Fibroblast of lung (primary cell): ENCODE results near the gene ABHD15. TPM values are rescaled to one million over a fixed set of nuclear protein-coding genes. Genes with fewer than 3 reads are reported as not detected.

ENCODE experiments used
- DNase-seq, 2 donors: peaks; one replicate each; pipeline versions ENCODE4 v3.0.0 to v3.0.0-alpha.2; 2010; ENCODE audit warnings: low read depth in 2 of 2
- H2AFZ ChIP-seq: 2 replicates; pipeline ENCODE4 v1.5.1; 2012; ENCODE audit warnings: low read length, control low read depth, inconsistent platforms
- H3K27ac ChIP-seq: 2 replicates; pipeline ENCODE4 v1.5.1; 2011; ENCODE audit warnings: low read length, control low read depth; ENCODE audit not compliant: insufficient read depth
- H3K27me3 ChIP-seq: 2 replicates; pipeline ENCODE4 v1.5.1; 2011; ENCODE audit warnings: mild to moderate bottlenecking, low read length; ENCODE audit not compliant: control insufficient read depth, insufficient read depth
- H3K36me3 ChIP-seq: 2 replicates; pipeline ENCODE4 v1.5.1; 2011; ENCODE audit warnings: low read length; ENCODE audit not compliant: control insufficient read depth, insufficient read depth
- H3K4me1 ChIP-seq: 2 replicates; pipeline ENCODE4 v1.5.1; 2011; ENCODE audit warnings: low read length; ENCODE audit not compliant: control insufficient read depth, insufficient read depth; ENCODE audit errors: extremely low read depth
- H3K4me2 ChIP-seq: 2 replicates; pipeline ENCODE4 v1.5.1; 2011; ENCODE audit warnings: low read length, control low read depth; ENCODE audit not compliant: insufficient read depth; ENCODE audit errors: extremely low read depth
- H3K4me3 ChIP-seq, 4 experiments: fragments of 200-600 bp in 1 of 4; sonication (generic) in 1 of 4; replicated peaks in 1 of 4; 2 replicates each; pipeline ENCODE4 v1.5.1; 2011 to 2016; ENCODE audit warnings: low read length in 4 of 4, low read depth in 3 of 4, mild to moderate bottlenecking in 3 of 4, control low read depth in 2 of 4, inconsistent platforms in 1 of 4, mixed read lengths in 1 of 4; ENCODE audit not compliant: insufficient read depth in 1 of 4; ENCODE audit errors: control extremely low read depth in 1 of 4
- H3K79me2 ChIP-seq: 2 replicates; pipeline ENCODE4 v1.5.1; 2012; ENCODE audit warnings: mild to moderate bottlenecking, low read length, inconsistent platforms; ENCODE audit not compliant: control insufficient read depth, insufficient read depth
- H3K9ac ChIP-seq: 2 replicates; pipeline ENCODE4 v1.5.1; 2011; ENCODE audit warnings: mild to moderate bottlenecking, low read length, control low read depth; ENCODE audit not compliant: insufficient read depth
- H3K9me3 ChIP-seq: 2 replicates; pipeline ENCODE4 v1.5.1; 2012; ENCODE audit warnings: low read depth, low read length; ENCODE audit not compliant: control insufficient read depth, insufficient read depth
- H4K20me1 ChIP-seq: 2 replicates; pipeline ENCODE4 v1.5.1; 2011; ENCODE audit warnings: low read length; ENCODE audit not compliant: control insufficient read depth, insufficient read depth; ENCODE audit errors: extremely low read depth
- EZH2 ChIP-seq: IDR thresholded peaks from 2 replicates; pipeline ENCODE4 v1.5.1; 2012; ENCODE audit warnings: low read length, control low read depth, mild to moderate bottlenecking; ENCODE audit errors: missing control alignments
- polyA plus RNA-seq, 2 donors: library from polyadenylated mRNA; depleted of rRNA in 1 of 2; stranded (reverse) in 1 of 2; unstranded in 1 of 2; fragments of >200 nt; gene quantifications; 2 replicates each; pipeline ENCODE4 v1.2.1, GENCODE V29; 2011 to 2012; ENCODE audit warnings: missing spikeins in 1 of 2
- total RNA-seq: library from RNA; depleted of rRNA; stranded (reverse); fragments of >200 nt; gene quantifications from 2 replicates; pipeline ENCODE4 v1.2.1, GENCODE V29; 2014
- TF ChIP-seq, protein P1 (sequence below), 2 donors: IDR thresholded peaks in 1 of 2; conservative IDR thresholded peaks in 1 of 2; 1 replicate in 1 of 2; 2 replicates in 1 of 2; pipeline ENCODE4 v1.5.1; 2011 to 2012; ENCODE audit warnings: low read length in 2 of 2, control low read depth in 1 of 2, inconsistent platforms in 1 of 2, low read depth in 1 of 2, mild to moderate bottlenecking in 1 of 2

Gene ABHD15
- total and polyA plus RNA-seq, 2 donors (not counting 1 experiment from before 2014, with no cell fraction given), result 4.1 to 11.9 TPM

DNA sequence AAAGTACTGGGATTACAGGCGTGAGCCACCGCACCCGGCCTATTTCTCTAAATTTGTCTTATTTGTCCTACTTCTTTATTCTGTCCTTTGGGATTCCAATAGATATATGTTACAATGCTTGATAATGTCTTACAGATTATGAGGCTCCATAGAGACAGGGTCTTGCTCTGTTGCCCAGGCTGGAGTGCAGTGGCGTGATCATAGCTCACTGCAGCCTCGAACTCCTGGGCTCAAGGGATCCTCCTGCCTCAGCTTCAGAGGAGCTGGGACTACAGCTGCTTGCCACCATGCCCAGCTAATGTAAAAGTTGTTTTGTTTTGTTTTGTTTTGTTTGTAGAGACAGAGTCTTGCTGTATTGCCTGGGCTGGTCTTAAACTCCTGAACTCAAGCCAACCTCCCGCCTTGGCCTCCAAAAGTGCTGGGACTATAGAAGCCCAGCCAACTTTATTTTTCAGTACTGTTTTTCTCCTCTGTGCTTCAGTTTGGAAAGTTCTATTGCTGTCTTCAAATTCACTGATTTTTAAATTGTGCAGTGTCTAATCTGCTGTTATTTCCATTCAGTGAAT lies 36.4 kb upstream of the ABHD15 start:
- Histone ChIP-seq H4K20me1 (no peaks in the 10 kb centered on the region), H3K36me3 (no peaks in the 10 kb centered on the region), H2AFZ (no peak overlapping the region), H3K27me3 (no peaks in the 10 kb centered on the region), H3K9me3 (no peaks in the 10 kb centered on the region), H3K79me2 (no peaks in the 10 kb centered on the region), H3K4me3 (no peak overlapping the region), H3K4me1 (no peaks in the 10 kb centered on the region), H3K27ac (no peak overlapping the region), H3K4me2 (no peak overlapping the region), H3K9ac (no peak overlapping the region)
- no peak for DNase-seq
- TF ChIP-seq, protein P1, sequence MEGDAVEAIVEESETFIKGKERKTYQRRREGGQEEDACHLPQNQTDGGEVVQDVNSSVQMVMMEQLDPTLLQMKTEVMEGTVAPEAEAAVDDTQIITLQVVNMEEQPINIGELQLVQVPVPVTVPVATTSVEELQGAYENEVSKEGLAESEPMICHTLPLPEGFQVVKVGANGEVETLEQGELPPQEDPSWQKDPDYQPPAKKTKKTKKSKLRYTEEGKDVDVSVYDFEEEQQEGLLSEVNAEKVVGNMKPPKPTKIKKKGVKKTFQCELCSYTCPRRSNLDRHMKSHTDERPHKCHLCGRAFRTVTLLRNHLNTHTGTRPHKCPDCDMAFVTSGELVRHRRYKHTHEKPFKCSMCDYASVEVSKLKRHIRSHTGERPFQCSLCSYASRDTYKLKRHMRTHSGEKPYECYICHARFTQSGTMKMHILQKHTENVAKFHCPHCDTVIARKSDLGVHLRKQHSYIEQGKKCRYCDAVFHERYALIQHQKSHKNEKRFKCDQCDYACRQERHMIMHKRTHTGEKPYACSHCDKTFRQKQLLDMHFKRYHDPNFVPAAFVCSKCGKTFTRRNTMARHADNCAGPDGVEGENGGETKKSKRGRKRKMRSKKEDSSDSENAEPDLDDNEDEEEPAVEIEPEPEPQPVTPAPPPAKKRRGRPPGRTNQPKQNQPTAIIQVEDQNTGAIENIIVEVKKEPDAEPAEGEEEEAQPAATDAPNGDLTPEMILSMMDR (conservative IDR thresholded peaks at IDR 0.05 in 1 of 2, IDR thresholded peaks at IDR 0.05 in 1 of 2; ENCODE audit: low read depth in 1 of 2, low read length in 2 of 2), result no peak
- TF ChIP-seq EZH2, result no peak

DNA sequence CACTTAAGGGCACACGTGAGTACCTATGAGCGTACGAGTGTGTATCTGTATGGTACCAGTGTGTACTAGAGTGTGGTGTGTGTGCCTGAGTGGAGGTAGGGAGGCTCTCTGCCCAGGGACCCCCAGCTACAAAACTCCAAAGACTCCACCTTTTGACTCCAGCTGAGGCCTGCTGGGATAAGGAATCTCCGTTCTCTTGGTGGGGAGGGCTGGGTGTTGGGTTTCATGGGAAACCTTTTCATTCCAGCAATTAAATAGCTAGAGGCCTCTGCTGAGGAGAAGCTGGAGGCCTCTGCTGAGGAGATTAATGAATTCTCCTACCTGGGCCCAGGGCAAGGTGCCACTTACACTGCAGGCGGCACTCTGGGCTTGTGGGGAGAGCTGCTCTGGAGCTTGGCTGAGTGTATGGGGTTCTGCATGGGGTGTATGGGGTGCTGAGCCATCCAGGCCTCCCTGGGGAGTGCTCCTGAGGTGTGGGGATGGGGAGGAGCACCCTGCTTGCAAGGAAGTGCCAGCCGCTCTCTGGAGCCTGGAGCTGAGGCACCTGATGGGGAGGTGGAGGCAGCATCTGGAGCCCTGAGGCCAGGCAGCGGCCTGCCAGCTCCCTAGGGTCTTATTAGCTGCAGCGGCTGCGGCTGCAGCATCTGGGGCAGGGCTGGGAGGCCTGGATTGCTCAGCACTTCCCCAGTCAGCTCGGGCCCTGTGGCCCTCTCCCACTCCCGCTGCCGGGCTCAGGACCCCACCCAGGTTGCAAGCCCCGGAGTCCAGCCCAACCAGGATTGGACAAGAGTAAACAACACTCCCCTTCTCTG lies 30.7 kb upstream of the ABHD15 start:
- Histone ChIP-seq H3K4me2 (no peak overlapping the region), H4K20me1 (no peaks in the 10 kb centered on the region), H3K79me2 (no peaks in the 10 kb centered on the region), H3K4me1 (peaks cover 2% of the 10 kb centered on the region), H3K36me3 (no peaks in the 10 kb centered on the region), H3K4me3 (no peak overlapping the region), H3K9me3 (no peaks in the 10 kb centered on the region), H2AFZ (no peak overlapping the region), H3K9ac (no peak overlapping the region), H3K27ac (no peak overlapping the region), H3K27me3 (no peaks in the 10 kb centered on the region)
- DNase-seq, result no peak
- TF ChIP-seq EZH2, result no peak
- TF ChIP-seq, protein P1 (conservative IDR thresholded peaks at IDR 0.05 in 1 of 2, IDR thresholded peaks at IDR 0.05 in 1 of 2; ENCODE audit: low read depth in 1 of 2, low read length in 2 of 2), result no peak

DNA sequence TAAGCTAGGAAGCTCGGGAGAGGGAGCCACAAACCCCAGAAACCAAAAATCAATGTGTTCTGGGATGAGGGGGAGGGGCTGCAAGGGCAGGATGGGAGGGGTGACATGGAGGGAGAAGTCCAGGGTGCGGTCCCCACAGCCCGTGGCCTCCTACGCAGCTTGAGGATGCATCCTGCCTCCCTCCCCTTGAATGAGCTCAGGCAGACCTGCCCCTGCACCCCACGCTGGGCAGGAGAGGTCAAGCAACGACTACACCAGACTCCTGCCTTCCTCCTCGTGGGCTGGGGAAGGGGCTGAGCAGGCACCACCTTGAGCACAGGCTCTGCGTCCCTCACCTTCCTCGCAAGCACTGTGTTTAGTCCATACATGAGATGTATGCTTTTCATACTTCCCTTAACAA lies 30.0 kb upstream of the ABHD15 start:
- DNase-seq, result no peak
- no peak overlapping the region for H3K4me3 ChIP-seq
- H3K27me3 ChIP-seq, result no peaks in the 10 kb centered on the region
- H3K4me2 ChIP-seq, result no peak overlapping the region
- H3K9ac ChIP-seq, result no peak overlapping the region
- no peak overlapping the region for H3K27ac ChIP-seq
- TF ChIP-seq, protein P1 (conservative IDR thresholded peaks at IDR 0.05 in 1 of 2, IDR thresholded peaks at IDR 0.05 in 1 of 2; ENCODE audit: low read depth in 1 of 2, low read length in 2 of 2), result no peak
- TF ChIP-seq EZH2, result no peak
- no peaks in the 10 kb centered on the region for H3K9me3 ChIP-seq
- no peak overlapping the region for H2AFZ ChIP-seq
- H3K4me1 ChIP-seq, result peaks cover 9% of the 10 kb centered on the region
- no peaks in the 10 kb centered on the region for H3K36me3 ChIP-seq
- no peaks in the 10 kb centered on the region for H4K20me1 ChIP-seq
- no peaks in the 10 kb centered on the region for H3K79me2 ChIP-seq
